SH-SY5Y (cell line): Measurements from ENCODE around the gene ATP2A1.

Experiments
- GATA2 ChIP-seq: IDR thresholded peaks from 2 replicates; pipeline ENCODE4 v1.6.1; 2011; ENCODE audit warnings: mild to moderate bottlenecking, low read depth, low read length
- GATA3 ChIP-seq: IDR thresholded peaks from 2 replicates; pipeline ENCODE4 v1.6.1; 2011; ENCODE audit warnings: low read depth, mild to moderate bottlenecking, low read length, moderate library complexity

The ATP2A1 gene

GRCh38 chr16:28905229-28905754 lies 27.0 kb downstream of the ATP2A1 start:
- no peak for TF ChIP-seq GATA2
- TF ChIP-seq GATA3 = no peak

GRCh38 chr16:28905800-28906372 lies 27.6 kb downstream of the ATP2A1 start:
- TF ChIP-seq GATA2 = no peak
- TF ChIP-seq GATA3 = no peak

- TF ChIP-seq GATA2 = no peak
Observed at GRCh38 chr16:28910086-28911031, 32.1 kb downstream of the ATP2A1 start.

- TF ChIP-seq GATA3 = no peak
- no peak for TF ChIP-seq GATA2
Observed at GRCh38 chr16:28912558-28912957, 34.3 kb downstream of the ATP2A1 start.

- TF ChIP-seq GATA3 = no peak
- TF ChIP-seq GATA2 = no peak
Observed at GRCh38 chr16:28913946-28914724, 35.8 kb downstream of the ATP2A1 start.

- TF ChIP-seq GATA2 (no peak; the same call in 1 of the 2 replicates), GATA3 (no peak)
Observed at GRCh38 chr16:28915181-28915580, 36.9 kb downstream of the ATP2A1 start.

- no peak for TF ChIP-seq GATA3
- no peak for TF ChIP-seq GATA2
Observed at GRCh38 chr16:28917095-28917494, 38.8 kb downstream of the ATP2A1 start.

GRCh38 chr16:28918698-28919097 lies 40.4 kb downstream of the ATP2A1 start:
- TF ChIP-seq GATA3 = no peak
- TF ChIP-seq GATA2 = no peak

- TF ChIP-seq GATA2 = no peak
- no peak for TF ChIP-seq GATA3
Observed at GRCh38 chr16:28923231-28923587, 44.9 kb downstream of the ATP2A1 start.

GRCh38 chr16:28923652-28924398 lies 45.5 kb downstream of the ATP2A1 start:
- TF ChIP-seq GATA3 (no peak), GATA2 (no peak)

GRCh38 chr16:28924399-28924761 lies 46.1 kb downstream of the ATP2A1 start:
- TF ChIP-seq GATA2 (no peak), GATA3 (no peak)

GRCh38 chr16:28924762-28925385 lies 46.6 kb downstream of the ATP2A1 start, which contains the start of gene RABEP2:
Gene RABEP2 (minus strand): TSS chr16:28925238. CDS start chr16:28925163, 75 bp downstream.
- TF ChIP-seq GATA3 = no peak
- no peak for TF ChIP-seq GATA2

- TF ChIP-seq GATA2 = peak; percentile 53; the same call in 1 of the 2 replicates
- TF ChIP-seq GATA3 = no peak
Observed at GRCh38 chr16:28925386-28926228, 47.3 kb downstream of the ATP2A1 start.

- TF ChIP-seq GATA3 (no peak), GATA2 (no peak)
Observed at GRCh38 chr16:28927815-28928214, 49.5 kb downstream of the ATP2A1 start.
